ENCODE measurements around the gene RABGAP1.

RABGAP1 gene

GRCh38 chr9:123039617-123040219 lies 98.9 kb downstream of the RABGAP1 start:
- in situ Hi-C loops (cut with MboI; ENCODE audit: low pct_unique_long_range_greater_than_20kb, low sequenced_read_pairs) = no loop called here

GRCh38 chr9:123040801-123041200 lies 100.0 kb downstream of the RABGAP1 start:
- DNase-seq = no peak
- in situ Hi-C loops (cut with MboI; ENCODE audit: low pct_unique_long_range_greater_than_20kb, low sequenced_read_pairs) = no loop called here

More at GRCh38 chr9:123039617-123040219, 98.9 kb downstream of the RABGAP1 start:
- no peak for DNase-seq

DNA sequence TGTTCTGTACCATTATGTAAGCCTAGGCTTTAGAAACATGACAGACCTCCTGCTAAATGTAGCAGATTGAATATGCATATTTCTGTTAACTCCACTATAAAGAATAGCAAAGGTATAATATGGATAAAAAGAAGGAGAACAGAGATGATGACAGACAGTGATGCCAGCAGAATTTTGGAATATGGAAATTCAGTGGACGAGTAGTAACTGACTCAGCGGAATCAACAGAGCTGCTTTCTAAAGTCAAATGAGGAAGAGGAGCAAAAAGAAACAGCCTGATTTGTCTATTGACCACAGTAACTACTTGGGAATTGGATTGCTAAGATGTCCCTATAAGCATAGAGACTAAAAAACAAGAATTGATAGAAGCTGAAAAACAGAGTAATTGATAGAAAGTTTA lies 100.7 kb downstream of the RABGAP1 start:
- no peak for DNase-seq
- in situ Hi-C loops (cut with MboI; ENCODE audit: low pct_unique_long_range_greater_than_20kb, low sequenced_read_pairs) = no loop called here

- in situ Hi-C loops (cut with MboI; ENCODE audit: low pct_unique_long_range_greater_than_20kb, low sequenced_read_pairs) = no loop called here
- no peak for DNase-seq
These were observed 102.5 kb downstream of the RABGAP1 start for GRCh38 chr9:123043081-123043939.

DNA sequence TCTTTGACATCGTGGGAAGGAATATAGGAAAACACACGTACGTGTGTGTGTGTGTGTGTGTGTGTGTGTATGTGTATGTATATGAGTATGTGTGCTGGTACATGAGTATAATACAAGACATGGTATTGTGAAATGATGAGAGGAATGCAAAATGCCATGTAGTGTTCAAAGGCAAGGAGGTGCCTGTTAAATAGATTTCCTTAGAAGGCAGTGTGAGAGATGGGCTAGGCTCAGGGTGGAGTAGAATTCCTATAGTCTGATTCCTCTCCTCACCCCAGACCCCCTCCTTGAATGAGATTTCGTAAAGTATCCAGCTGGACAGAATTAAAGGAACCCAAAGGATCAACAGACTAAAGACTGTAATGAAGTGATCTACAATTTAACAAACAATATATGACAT lies 103.8 kb downstream of the RABGAP1 start:
- DNase-seq = no peak
- in situ Hi-C loops (cut with MboI; ENCODE audit: low pct_unique_long_range_greater_than_20kb, low sequenced_read_pairs) = no loop called here

DNA sequence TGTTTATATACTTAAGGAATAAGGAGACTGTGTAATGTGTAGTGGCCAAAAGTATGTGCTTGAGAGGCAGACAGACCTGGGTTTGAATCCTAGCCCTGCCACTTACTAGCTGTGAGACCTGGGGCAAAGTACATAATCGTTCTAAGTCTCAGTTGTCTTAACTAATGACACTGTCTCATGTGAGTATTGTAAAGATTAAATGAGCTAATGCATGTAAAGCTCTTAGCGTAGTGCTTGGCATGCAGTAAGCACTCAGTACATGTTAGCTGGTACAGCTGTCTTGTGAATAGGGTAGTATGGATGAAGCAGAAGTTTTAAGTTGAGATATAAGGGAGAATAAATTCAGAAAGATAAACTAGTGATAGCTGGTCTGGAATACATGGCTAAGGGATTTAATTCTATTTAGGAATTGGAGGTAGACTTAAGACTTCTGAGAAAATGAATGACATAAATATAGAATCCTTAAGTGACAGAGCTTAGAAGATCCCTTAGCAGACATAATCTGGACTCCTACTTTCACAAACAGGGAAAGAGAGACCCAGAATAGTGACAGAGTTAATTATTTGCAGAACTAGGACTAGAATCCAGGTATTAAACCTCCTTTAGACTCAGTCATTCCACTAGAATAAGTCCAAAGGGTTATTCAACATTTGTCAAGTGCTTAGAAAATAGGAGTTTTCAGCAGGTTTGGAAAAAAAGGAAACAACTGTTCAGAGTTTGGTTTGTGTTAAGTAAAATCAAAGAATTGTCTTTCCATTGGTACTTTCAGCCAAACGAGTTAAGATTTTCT lies 105.8 kb downstream of the RABGAP1 start:
- in situ Hi-C loops (cut with MboI; ENCODE audit: low pct_unique_long_range_greater_than_20kb, low sequenced_read_pairs) = no loop called here
- no peak for DNase-seq

DNA sequence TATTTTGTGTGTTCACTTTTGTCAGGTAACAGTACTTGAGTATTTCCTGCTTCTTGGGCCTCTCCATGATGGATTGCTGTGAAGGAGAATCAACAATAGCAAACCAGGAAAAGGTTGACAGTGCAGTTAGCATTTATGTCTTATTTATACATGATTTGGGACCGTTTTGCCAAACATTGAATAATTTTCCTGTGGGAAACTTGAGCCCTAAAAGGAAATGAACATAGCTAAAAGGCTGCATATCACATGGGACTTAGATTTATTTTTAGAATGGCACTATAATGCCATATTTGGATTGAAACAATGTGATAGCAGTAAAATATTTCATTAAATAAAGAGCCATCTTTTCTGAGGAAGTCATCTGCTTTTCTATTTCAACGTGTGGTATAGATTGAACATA lies 107.9 kb downstream of the RABGAP1 start:
- no peak for DNase-seq
- in situ Hi-C loops (cut with MboI; ENCODE audit: low pct_unique_long_range_greater_than_20kb, low sequenced_read_pairs) = no loop called here

GRCh38 chr9:123049589-123050222 lies 108.9 kb downstream of the RABGAP1 start:
- DNase-seq = no peak
- in situ Hi-C loops (cut with MboI; ENCODE audit: low pct_unique_long_range_greater_than_20kb, low sequenced_read_pairs) = loop anchor here (25.0 kb wide), 1 partner anchor 113 kb away; no protein-coding TSS in a partner anchor

- DNase-seq = no peak
- in situ Hi-C loops (cut with MboI; ENCODE audit: low pct_unique_long_range_greater_than_20kb, low sequenced_read_pairs) = loop anchor here (25.0 kb wide), 1 partner anchor 109 kb away; no protein-coding TSS in a partner anchor
These were observed 112.2 kb downstream of the RABGAP1 start for GRCh38 chr9:123053046-123053445.

- no peak for DNase-seq
- in situ Hi-C loops (cut with MboI; ENCODE audit: low pct_unique_long_range_greater_than_20kb, low sequenced_read_pairs) = loop anchor here (25.0 kb wide), 1 partner anchor 109 kb away; no protein-coding TSS in a partner anchor
These were observed 112.9 kb downstream of the RABGAP1 start for GRCh38 chr9:123053711-123054110.

DNA sequence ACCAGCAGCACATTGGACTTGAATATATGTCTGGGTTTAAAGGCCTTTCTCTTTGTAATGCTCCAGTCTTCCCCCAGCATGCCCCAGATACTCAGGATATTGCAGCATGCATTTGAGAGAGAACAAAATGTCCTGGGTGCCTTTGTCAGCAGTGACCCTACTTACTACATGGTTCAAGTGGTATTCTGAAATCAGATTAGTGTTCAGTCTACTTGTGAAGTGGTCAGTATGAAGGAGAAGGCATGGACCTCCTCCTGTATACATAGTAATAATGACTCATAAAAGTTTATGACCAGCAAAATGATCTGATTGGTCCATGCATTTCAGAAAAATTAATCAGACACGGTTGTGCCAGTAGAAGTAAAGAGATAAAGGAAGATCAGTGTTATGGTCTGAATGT lies 118.0 kb downstream of the RABGAP1 start:
- in situ Hi-C loops (cut with MboI; ENCODE audit: low pct_unique_long_range_greater_than_20kb, low sequenced_read_pairs) = loop anchor here (25.0 kb wide), 1 partner anchor 103 kb away; no protein-coding TSS in a partner anchor
- no peak for DNase-seq

GRCh38 chr9:123059472-123060220 lies 118.8 kb downstream of the RABGAP1 start:
- DNase-seq = no peak
- in situ Hi-C loops (cut with MboI; ENCODE audit: low pct_unique_long_range_greater_than_20kb, low sequenced_read_pairs) = loop anchor here (25.0 kb wide), 1 partner anchor 103 kb away; no protein-coding TSS in a partner anchor

DNA sequence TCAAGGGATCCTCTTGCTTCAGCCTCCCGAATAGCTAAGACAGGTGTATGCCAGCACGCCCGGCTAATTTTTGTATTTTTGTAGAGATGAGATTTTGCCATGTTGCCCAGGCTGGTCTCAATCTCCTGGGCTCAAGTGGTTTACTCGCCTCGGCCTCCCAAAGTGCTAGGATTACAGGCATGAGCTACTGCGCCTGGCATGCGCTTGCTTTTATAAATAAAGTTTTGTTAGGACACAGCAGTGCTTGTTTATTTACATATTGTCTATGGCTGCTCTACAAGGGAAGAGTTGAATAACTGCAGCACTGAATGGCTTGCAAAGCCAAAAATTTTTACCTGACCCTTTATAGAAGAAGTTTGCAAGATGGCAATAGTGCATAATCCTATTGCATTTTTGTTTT lies 120.4 kb downstream of the RABGAP1 start:
- in situ Hi-C loops (cut with MboI; ENCODE audit: low pct_unique_long_range_greater_than_20kb, low sequenced_read_pairs) = loop anchor here (25.0 kb wide), 1 partner anchor 101 kb away; no protein-coding TSS in a partner anchor

GRCh38 chr9:123062351-123063176 lies 121.7 kb downstream of the RABGAP1 start:
- DNase-seq = no peak

More for the DNA sequence above, 120.4 kb downstream of the RABGAP1 start:
- no peak for DNase-seq

GRCh38 chr9:123063177-123063598 lies 122.4 kb downstream of the RABGAP1 start:
- no peak for DNase-seq
- in situ Hi-C loops (cut with MboI; ENCODE audit: low pct_unique_long_range_greater_than_20kb, low sequenced_read_pairs) = loop anchor here (25.0 kb wide), 1 partner anchor 99 kb away; no protein-coding TSS in a partner anchor

More at GRCh38 chr9:123062351-123063176, 121.7 kb downstream of the RABGAP1 start:
- in situ Hi-C loops (cut with MboI; ENCODE audit: low pct_unique_long_range_greater_than_20kb, low sequenced_read_pairs) = loop anchor here (25.0 kb wide), 1 partner anchor 100 kb away; no protein-coding TSS in a partner anchor

DNA sequence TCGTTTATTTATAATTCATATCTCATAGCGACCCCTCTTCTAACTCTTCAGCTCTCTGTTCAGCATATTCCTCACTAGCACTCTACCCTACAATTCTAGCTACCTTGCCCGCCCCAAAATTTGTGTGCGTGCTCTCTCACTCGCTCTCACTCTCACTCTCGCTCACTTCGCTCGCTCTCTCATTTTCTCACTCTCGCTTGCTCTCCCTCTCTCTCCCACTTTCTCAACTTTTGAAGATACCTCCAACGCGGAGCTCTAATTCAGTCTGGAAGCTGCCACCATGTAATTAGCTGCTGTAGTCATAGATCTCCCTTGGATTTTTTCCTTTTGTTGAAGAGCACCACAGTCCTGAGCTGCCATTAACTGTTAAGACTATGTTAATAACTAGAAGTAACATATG lies 123.1 kb downstream of the RABGAP1 start:
- DNase-seq = no peak
- in situ Hi-C loops (cut with MboI; ENCODE audit: low pct_unique_long_range_greater_than_20kb, low sequenced_read_pairs) = loop anchor here (25.0 kb wide), 1 partner anchor 98 kb away; no protein-coding TSS in a partner anchor

- DNase-seq = no peak
- in situ Hi-C loops (cut with MboI; ENCODE audit: low pct_unique_long_range_greater_than_20kb, low sequenced_read_pairs) = loop anchor here (25.0 kb wide), 1 partner anchor 98 kb away; no protein-coding TSS in a partner anchor
These were observed 123.9 kb downstream of the RABGAP1 start for GRCh38 chr9:123064716-123065115.

All from KBM-7 (cell line).